Activated T-helper 1 cell treated with Interleukin-2 at 50 U/mL for 16 hours (primary cell): ENCODE data around the gene EZH1.
"Not testable (repeated sequence)": the region's sequence is repeated elsewhere in the genome, so short reads cannot be mapped to it uniquely, and the experiment has no call there.

Source experiments
- DNase-seq: peaks from one replicate; pipeline ENCODE4 v3.0.0-alpha.2; 2020; ENCODE audit warnings: low read depth

EZH1 gene

DNA sequence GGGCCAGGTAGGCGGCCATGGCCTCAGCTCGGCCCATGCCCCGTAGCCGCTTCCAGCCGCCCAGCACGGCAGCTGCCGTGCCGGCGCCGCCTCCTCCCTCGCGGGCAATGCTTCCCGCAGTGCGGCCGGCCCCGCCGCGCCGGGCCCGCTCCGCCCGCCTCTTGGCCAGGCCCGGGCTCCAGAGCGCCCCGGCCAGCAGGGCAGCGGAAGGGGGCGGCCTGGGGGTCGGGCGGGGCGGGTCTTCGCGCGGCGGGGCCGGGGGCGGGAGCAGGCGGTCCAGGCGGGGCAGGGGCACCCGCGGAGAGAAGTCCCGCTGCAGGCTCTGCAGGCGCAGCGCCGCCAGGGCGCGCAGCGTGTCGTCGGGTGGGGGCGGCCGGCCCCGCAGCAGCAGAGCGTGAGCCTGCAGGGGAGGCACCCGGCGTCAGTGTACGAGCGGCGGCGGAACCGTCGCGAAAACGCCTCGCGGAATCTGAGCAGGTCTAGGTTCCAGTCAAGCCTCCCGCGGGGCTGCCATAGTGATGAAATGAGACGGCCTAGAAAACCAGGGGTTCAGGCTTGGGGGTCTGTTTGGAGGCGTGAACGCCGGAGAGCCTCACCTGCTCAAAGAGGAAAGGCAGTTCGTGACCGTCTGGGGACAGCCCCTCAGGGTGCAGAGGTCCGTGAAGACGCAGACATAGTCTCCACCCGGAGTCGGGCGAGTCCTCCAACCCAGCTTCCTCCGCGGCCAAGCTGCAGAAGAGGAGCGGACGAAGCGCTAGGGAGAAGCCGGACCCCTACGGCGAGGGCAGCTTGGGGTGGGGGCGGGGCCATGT is 74.7 kb downstream of the EZH1 start:
- peak; percentile 32 for DNase-seq

DNA sequence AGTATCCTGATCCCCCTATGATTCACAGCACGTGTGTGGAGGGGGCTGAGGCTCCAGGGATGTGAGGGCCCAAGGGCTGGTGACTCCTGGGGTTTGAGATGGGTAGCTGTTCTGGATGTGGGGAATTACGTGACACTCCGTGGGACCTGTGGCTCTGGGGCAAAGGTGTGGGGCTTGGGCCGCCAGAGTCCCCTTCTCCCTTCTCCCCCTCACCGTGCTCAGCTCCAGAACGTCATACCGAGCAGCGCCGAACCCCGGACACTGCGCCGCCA is 75.2 kb downstream of the EZH1 start:
- DNase-seq = no peak

DNA sequence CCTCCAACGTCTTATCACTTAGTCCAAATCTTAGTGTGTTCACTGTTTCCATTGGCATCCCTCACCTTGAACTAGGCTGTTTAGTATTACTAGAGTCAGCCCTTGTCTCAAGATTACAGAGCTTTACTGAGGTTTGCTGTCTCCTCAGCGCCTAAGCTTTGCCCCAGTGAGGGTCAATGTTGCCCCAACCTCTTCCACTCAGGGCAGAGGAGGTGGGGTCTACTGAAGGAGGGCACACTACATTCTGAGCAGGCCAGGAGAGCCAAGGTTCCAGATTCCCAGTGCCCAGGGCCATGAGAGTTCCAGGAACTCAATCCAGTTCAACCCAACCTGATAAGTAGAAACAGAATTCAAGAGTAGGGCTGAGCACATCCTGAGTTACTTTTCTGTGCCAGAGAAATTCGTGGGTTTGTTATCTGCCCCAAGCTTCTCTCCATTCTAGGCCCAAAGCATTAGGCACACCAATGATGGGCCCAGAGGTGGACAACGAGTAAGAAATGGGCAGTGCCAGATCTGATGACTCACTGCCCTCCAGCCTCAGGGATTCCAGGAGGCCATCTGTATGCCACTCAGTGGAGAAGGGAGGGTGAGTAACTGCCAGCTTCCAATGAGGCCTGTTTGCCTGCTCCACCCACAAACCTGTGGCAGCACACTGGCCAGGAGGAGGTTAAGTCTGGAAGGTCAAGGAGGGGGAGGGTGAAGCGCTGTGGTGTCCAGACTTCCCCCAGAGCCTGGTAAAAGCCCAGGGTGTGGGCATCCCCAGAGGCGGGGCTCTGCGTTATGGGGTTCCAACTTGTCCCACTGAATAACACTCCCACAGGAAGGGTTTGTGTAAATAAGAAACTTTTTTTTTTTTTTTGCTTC is 77.5 kb downstream of the EZH1 start:
- no peak for DNase-seq

DNA sequence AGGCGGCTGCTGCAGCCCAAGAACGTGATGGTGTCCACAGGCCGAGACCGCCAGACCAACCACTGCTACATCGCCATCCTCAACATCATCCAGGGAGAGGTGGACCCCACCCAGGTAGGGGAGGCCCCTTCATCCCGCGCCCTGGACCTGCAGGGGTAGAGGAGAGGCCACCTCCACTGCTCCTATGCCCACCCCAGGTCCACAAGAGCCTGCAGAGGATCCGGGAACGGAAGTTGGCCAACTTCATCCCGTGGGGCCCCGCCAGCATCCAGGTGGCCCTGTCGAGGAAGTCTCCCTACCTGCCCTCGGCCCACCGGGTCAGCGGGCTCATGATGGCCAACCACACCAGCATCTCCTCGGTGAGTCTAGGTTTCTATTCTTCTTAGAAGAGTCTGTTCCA is 78.7 kb downstream of the EZH1 start:
- not testable (repeated sequence) for DNase-seq

DNA sequence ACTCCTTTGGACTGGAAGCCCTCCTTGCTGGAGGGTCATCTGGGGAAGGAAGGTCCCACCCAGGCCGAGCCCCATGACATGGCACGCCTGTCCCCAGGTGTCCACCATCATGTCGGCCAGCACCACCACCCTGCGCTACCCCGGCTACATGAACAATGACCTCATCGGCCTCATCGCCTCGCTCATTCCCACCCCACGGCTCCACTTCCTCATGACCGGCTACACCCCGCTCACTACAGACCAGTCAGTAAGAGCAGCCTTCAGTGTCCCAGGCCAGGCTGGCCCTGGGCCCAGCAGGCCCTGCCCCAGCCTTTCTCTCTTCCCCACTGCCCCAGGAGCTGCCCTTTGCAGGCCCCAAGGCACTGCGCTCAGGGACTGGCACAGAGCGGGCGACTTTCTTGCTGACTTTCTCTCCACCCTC is 79.2 kb downstream of the EZH1 start:
- DNase-seq = no peak

DNA sequence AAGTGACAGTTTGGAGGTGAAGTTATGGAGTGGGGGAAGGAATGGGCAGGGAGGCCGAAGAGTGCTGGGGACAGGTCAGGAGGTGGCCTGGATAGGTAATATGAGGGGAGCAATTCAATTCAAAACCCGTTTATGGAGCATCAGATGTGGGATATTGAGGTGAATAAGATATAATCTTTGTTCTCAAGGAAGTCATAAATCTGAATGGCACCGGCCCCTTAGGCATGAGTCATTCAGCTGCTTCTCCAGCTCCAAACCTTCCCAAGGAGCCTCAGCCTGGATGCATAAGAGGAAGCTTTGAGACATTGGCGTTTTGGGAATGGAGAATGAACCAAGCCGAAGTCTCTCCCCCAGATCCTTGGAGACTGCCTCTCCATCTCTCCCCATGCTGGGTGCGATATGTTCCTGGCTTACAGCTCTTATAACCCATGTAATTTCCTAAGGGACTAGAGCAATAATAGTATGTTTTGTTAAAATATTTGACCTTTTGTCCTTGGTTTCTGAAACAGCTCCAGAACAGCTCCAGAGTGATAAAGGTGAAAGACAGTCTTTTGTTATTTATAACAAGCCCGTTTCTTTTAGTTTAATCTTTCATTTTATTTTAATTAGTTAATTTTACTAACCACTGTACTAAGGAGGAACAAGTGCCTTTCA is 84.0 kb downstream of the EZH1 start:
- DNase-seq = no peak

DNA sequence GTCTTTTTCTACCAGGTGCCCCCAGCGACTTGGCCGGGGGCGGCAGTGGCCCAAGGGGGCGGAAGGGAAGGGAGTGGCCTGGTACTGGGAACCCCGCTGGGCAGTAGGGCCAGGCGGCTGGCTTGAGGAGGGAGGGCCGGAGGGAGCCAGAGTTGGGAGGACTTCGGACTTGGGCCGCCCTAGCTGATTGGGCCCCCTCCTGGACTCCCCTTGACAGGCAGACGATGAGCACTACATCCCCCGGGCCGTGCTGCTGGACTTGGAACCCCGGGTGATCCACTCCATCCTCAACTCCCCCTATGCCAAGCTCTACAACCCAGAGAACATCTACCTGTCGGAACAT is 84.9 kb downstream of the EZH1 start:
- not testable (repeated sequence) for DNase-seq

DNA sequence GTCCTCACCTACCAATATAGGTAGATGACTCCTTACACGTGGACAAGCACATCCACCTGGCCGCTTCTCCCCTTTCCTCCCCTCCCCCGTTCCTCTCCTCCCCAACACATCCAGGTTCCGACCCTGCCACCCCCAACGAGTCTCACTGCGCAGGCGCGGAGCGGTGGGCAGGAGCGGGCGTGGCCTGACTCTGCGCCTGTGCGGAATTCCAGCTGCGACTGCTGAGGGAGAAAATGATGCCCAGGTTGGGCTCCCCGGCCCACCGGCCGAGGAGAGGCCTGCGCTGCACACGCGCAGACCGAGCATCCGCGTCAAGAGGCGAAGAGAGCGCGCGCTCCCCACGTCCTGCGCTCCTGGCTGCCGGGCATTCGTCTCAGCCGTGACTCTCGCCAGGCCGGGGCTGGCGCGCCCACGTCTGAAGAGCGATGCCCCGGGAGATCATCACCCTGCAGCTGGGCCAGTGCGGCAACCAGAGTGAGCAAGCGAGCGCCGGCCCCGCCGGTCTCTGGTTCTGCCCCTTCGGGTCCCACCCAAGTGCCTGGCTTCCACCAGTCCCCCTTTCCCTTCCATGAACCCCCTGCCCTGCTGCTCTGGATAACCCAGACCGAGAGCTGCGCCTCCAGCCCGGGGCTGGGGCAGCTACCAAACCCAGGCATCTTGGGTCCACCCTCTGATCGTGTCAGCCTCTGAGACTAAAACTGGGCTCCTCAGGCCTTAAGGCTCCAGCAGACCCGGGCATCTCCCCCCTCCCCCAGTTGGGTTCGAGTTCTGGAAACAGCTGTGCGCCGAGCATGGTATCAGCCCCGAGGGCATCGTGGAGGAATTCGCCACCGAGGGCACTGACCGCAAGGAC is 85.5 kb downstream of the EZH1 start, which contains the start of gene TUBG2:
Gene TUBG2, plus strand, starts transcription at position 206 of the 853 bp plus-strand sequence. Its CDS starts 220 bp downstream, at position 426.
- DNase-seq = peak; percentile 50

DNA sequence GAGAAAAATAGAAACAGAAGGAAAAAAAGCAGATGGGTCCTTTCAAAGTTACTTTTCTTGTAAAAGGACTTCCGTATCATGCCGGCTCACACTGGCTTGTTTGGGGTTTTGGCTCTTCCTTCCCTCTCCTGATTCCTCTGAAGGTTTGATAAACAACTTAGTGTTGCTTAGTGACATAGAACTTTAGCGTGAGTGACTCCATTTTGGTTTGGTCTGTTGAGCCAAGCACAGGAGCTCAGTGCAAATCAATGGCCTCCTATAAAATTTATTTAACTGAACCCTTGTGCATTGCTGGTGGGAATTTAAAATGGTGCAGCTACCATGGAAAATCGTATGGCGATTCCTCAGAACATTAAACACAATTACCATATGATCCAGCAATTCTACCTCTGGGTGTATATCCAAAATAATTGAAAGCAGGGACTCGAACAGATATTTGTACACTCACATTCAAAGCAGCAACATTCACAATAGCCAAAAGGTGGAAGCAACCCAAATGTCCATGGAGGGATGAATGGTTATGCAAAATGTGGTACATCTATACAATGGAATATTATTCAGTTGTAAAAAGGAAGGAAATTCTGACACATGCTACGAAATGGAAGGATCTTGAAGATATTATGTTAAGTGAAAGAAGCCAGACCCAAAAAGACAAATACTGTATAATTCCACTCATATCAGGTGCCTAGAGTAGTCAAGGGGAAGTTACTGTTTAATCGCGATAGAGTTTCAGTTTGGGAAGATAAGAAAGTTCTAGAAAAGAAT is 86.8 kb downstream of the EZH1 start:
- DNase-seq = no peak

DNA sequence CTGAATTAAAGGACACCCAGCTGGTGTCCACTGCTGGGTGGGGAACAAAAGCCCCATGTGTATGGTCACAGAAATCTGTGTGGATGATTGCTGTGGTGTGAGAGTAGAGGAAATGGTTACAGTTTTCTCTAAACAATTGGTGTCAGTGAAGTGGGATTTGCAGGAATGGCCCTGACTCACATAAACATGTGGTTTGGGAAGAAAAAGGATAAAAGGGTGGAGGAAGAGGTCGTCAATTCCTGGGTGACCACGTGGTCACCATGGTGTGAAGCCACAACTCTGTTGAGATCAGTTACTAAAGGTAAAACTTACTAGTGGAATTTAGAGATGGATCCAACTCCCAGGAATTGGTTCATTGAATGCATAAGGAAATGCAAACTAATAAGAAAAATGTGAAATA is 89.3 kb downstream of the EZH1 start:
- DNase-seq = no peak

DNA sequence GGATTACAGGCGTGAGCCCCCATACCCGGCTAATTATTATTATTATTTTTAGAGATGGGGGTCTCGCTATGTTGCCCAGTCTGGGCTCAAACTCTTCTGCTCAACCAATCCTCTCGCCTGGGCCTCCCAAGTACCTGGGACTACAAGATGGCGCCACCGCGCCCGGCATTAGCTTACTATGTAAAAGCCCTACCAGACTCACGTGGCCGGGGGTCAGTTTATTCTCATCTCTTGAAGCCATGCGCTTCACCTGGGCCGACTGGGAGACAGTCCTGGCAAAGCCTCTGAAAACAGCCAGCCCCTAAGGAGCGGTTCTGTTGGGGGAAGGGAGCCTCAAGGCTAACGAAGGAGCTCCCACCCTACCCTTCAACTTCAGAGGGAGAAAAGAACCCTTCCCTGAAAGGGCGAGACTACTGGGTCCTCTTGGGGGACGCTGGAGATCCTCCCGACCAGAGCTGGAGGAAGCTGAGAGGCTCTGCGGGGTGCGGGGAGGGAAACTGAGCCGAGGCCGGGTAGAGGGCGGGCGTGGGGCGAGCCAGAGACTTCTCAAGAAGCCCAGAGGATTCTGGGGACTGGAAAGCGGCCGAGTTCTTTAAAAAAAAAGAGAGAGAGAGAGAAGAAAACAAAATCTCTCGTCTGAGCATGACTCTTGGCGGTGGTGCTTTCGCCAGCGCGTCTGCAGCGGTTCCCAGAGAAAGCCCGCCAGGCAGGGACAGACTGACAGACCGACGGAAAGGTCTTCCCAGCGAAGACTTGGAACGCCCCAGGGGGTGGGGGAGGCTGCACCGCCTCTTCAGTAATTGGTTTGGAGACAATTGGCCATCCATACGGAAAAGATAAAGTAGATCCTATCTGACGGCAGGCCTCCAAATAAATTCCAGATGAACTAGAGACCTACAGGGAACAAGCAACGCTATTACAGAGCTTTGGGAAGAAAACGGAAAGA is 91.4 kb downstream of the EZH1 start:
- no peak for DNase-seq

DNA sequence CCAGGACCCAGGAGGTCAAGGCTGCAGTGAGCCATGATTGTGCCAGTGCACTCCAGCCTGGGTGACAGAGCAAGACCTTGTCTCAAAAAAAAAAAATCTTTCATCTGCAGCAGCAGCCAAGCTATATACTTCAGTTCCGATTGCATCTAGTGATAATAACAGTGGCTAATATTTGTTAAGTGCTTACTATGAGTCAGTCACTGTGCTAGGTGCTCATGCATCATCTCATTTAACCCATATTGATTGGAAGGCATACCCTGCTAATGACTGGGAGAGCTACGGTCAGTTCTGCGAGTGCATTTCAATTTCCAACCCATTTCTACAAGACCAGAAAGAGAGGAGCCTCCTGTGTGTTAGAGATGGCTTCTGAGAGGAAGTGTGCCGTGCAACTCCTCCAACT is 93.4 kb downstream of the EZH1 start:
- no peak for DNase-seq
